ENCODE measurements around the gene UBE2I. TPM values are rescaled to one million over a fixed set of nuclear protein-coding genes. Genes with fewer than 3 reads are reported as not detected.

The UBE2I gene
- total RNA-seq, 1 experiment from 2014 or later, result 212 TPM

DNA sequence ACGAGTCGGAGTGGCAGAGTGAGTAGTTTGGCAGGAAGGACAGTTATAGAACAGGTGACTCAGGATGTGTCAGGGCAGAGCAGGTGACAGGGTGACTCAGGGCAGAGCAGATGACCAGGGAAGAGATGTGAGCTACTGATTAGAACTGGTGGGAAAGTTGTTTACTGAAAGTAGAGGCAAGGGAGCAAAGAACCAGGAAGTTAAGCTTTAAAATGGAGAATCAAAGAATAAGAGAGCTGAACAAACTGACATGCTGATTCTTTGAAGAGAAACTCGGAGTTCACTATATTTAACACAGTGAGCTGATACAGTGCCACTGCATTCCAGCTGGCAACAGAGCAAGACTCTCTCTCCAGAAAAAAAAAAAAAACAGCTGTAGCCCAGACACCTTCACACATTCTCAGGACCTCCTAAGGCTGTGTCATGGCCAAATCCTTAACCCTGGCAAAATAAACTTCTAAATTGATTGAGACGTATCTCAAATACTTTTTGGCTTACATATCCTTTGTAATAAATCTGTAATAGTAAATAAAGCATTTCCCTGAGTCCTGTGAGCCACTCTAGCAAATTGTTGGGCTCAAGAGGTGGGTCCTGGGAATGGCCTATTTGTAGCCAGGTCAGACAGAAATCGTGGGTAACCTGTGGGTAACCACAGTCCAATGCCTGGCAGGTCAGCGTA is 12.3 kb upstream of the UBE2I start:
- CTCF ChIA-PET, result interaction anchor here (1.0 to 1.1 kb wide), 2 partner anchors 8 to 12 kb away, joined by 4 to 6 read pairs; no protein-coding TSS in a partner anchor
- TSS peak; percentile 98 for BruUV-seq (replicated peaks)
- ATAC-seq, result peak; percentile 83

More for the DNA sequence above, 12.3 kb upstream of the UBE2I start:
- H3K27ac ChIP-seq (ENCODE audit: low read depth, low read length), result peak overlapping the region; percentile 83
- peaks cover 47 to 90% of the 10 kb centered on the region in 2 experiments for H3K4me1 ChIP-seq (ENCODE audit: control insufficient read depth in 1 of 2, insufficient read depth in 2 of 2, low read length in 2 of 2)
- no peaks in the 10 kb centered on the region for H3K27me3 ChIP-seq (ENCODE audit: insufficient read depth, low read length)
- no peaks in the 10 kb centered on the region for H3K9me3 ChIP-seq (ENCODE audit: control insufficient read depth in 1 of 2, insufficient read depth in 1 of 2, low read depth in 1 of 2, low read length in 2 of 2)
- POLR2A ChIA-PET, result interaction anchor here (0.8 to 0.9 kb wide), 3 partner anchors 9 to 62 kb away, joined by 3 to 6 read pairs (median 5); partner anchors contain the start of gene UBE2I
- H2AFZ ChIP-seq (ENCODE audit: low read depth, low read length, poor library complexity, severe bottlenecking), result no peak overlapping the region
- H3K36me3 ChIP-seq (ENCODE audit: control insufficient read depth in 1 of 2, insufficient read depth in 2 of 2, low read length in 2 of 2), result no peaks in the 10 kb centered on the region
- DNase-seq (ENCODE audit: low read depth, low spot score), result peak; percentile 92
- no peaks in the 10 kb centered on the region for H4K20me1 ChIP-seq (ENCODE audit: insufficient read depth)
- no peaks in the 10 kb centered on the region for H3K9me2 ChIP-seq (ENCODE audit: insufficient read depth)
- H3K79me2 ChIP-seq (ENCODE audit: insufficient read depth, low read length), result no peaks in the 10 kb centered on the region
- peak overlapping the region; percentile 70 for H3K4me2 ChIP-seq (ENCODE audit: low read length)
- intact Hi-C loops (cut with micrococcal nuclease), result no loop called here
- H3K4me3 ChIP-seq (replicated peaks in 1 of 2; ENCODE audit: low read depth in 1 of 2, low read length in 2 of 2), result peak overlapping the region in 1 of 2 experiments; percentile 27; a peak in 1 of 4 replicates
- peak overlapping the region; percentile 67 for H3K9ac ChIP-seq (ENCODE audit: low read length)
- RAD21 ChIA-PET (ENCODE audit: low non-redundant PET in 1 of 2, low total read pairs in 2 of 2, uncharacterized antibody in 2 of 2, unreplicated experiment in 2 of 2), result interaction anchor here in 1 of 2 experiments (0.7 kb wide), 1 partner anchor 444 kb away, joined by 4 read pairs; no protein-coding TSS in a partner anchor
- TF ChIP-seq POLR2AphosphoS5 (IDR thresholded peaks at IDR 0.05; ENCODE audit: low read depth, low read length), result peak; percentile 65
- TF ChIP-seq REST (IDR thresholded peaks at IDR 0.05; ENCODE audit: low read depth), result no peak

All from HCT116 (cell line).